Erythroblast (primary cell): ENCODE data around the gene GNA12.

Experiments used
- GATA1 ChIP-seq: IDR thresholded peaks from 2 replicates; pipeline ENCODE4 v1.6.1; 2011; ENCODE audit warnings: low read depth, mild to moderate bottlenecking, control low read depth, low read length, moderate library complexity
- POLR2A ChIP-seq: IDR thresholded peaks from 2 replicates; pipeline ENCODE4 v1.6.1; 2011; ENCODE audit warnings: mild to moderate bottlenecking, low read length

- TF ChIP-seq POLR2A: no peak
- no peak for TF ChIP-seq GATA1
Observed at GRCh38 chr7:2714636-2715035, 129.5 kb downstream of the GNA12 start.
